Measurements from ENCODE around the gene MRPL36. TPM values are rescaled to one million over a fixed set of nuclear protein-coding genes. Genes with fewer than 3 reads are reported as not detected.
A peak's percentile ranks its signal among the peaks of the same experiment; 100 is the strongest.

The MRPL36 gene
- total and polyA plus RNA-seq, 2 experiments from 2014 or later: 47.5 to 149 TPM

GRCh38 chr5:1826235-1826980, 26.8 kb upstream of the MRPL36 start:
- Histone ChIP-seq H2AFZ (no peak overlapping the region), H3K27me3 (ENCODE audit: insufficient read depth) (no peaks in the 10 kb centered on the region), H3K27ac (ENCODE audit: low read depth) (no peak overlapping the region), H3K4me2 (no peak overlapping the region), H3K9me2 (ENCODE audit: insufficient read depth) (no peaks in the 10 kb centered on the region), H3K4me1 (ENCODE audit: insufficient read depth) (peaks cover 7% of the 10 kb centered on the region; the same call in 1 of the 2 replicates), H3K4me3 (no peak overlapping the region), H3K79me2 (replicated peaks; ENCODE audit: insufficient read depth) (no peaks in the 10 kb centered on the region), H4K20me1 (replicated peaks; ENCODE audit: insufficient read depth) (peaks cover 15% of the 10 kb centered on the region), H3K36me3 (ENCODE audit: insufficient read depth) (no peaks in the 10 kb centered on the region; the same call in 1 of the 2 replicates), H3F3A (replicated peaks; ENCODE audit: low read depth) (no peaks in the 10 kb centered on the region)
- ATAC-seq (no peak), DNase-seq (ENCODE audit: low spot score) (no peak)
- H3K4me1 Mint-ChIP-seq: peaks cover 21% of the 10 kb centered on the region
- TF ChIP-seq CTCF (conservative IDR thresholded peaks at IDR 0.05; ENCODE audit: low read depth in 2 of 2) (peak in 1 of 2 experiments; percentile 27; a peak in 2 of 4 replicates), EZH2 (IDR thresholded peaks at IDR 0.05; ENCODE audit: low read depth, unreplicated experiment) (no peak)
- no peak overlapping the region for H3K27ac Mint-ChIP-seq
- peaks cover 13% of the 10 kb centered on the region for H3K27me3 Mint-ChIP-seq (ENCODE audit: insufficient read depth, low read depth, poor library complexity)
- H3K4me3 Mint-ChIP-seq: no peak overlapping the region
- H3K36me3 Mint-ChIP-seq (ENCODE audit: low read depth): peaks cover 19% of the 10 kb centered on the region
- H3K9me3 Mint-ChIP-seq: no peaks in the 10 kb centered on the region

- Histone ChIP-seq H3K27me3 (ENCODE audit: insufficient read depth) (no peaks in the 10 kb centered on the region), H3K4me2 (no peak overlapping the region), H3K27ac (ENCODE audit: low read depth) (no peak overlapping the region), H3F3A (replicated peaks; ENCODE audit: low read depth) (no peaks in the 10 kb centered on the region), H2AFZ (no peak overlapping the region), H3K36me3 (ENCODE audit: insufficient read depth) (peaks cover 5% of the 10 kb centered on the region; the same call in 1 of the 2 replicates), H4K20me1 (replicated peaks; ENCODE audit: insufficient read depth) (peaks cover 15% of the 10 kb centered on the region), H3K79me2 (replicated peaks; ENCODE audit: insufficient read depth) (no peaks in the 10 kb centered on the region), H3K4me1 (ENCODE audit: insufficient read depth) (no peaks in the 10 kb centered on the region; the same call in 1 of the 2 replicates), H3K4me3 (no peak overlapping the region), H3K9me2 (ENCODE audit: insufficient read depth) (no peaks in the 10 kb centered on the region)
- no peak overlapping the region for H3K27ac Mint-ChIP-seq
- H3K36me3 Mint-ChIP-seq (ENCODE audit: low read depth): peaks cover 32% of the 10 kb centered on the region
- H3K9me3 Mint-ChIP-seq: no peaks in the 10 kb centered on the region
- ATAC-seq (no peak), DNase-seq (ENCODE audit: low spot score) (no peak)
- peaks cover 16% of the 10 kb centered on the region for H3K27me3 Mint-ChIP-seq (ENCODE audit: insufficient read depth, low read depth, poor library complexity)
- peaks cover 13% of the 10 kb centered on the region for H3K4me1 Mint-ChIP-seq
- H3K4me3 Mint-ChIP-seq: no peak overlapping the region
- no peak for TF ChIP-seq CREB1 (CRISPR knock-in tag; IDR thresholded peaks at IDR 0.05; ENCODE audit: low read depth)
- no peak for TF ChIP-seq CTCF (conservative IDR thresholded peaks at IDR 0.05; ENCODE audit: low read depth in 2 of 2)
- TF ChIP-seq ETS1 (IDR thresholded peaks at IDR 0.05): no peak
- TF ChIP-seq POLR2AphosphoS5 (IDR thresholded peaks at IDR 0.05; ENCODE audit: low read depth): no peak
- TF ChIP-seq ZNF462 (CRISPR knock-in tag; IDR thresholded peaks at IDR 0.05): no peak
- no peak for TF ChIP-seq EZH2 (IDR thresholded peaks at IDR 0.05; ENCODE audit: low read depth, unreplicated experiment)
These were observed 25.5 kb upstream of the MRPL36 start for GRCh38 chr5:1824903-1825841.

Data from GM23338 (cell line).